ENCODE measurements around the gene TRPM8. TPM values are rescaled to one million over a fixed set of nuclear protein-coding genes. Genes with fewer than 3 reads are reported as not detected.

The TRPM8 gene
- total and polyA plus RNA-seq, 2 experiments from 2014 or later, result 0.11 to 0.14 TPM

DNA sequence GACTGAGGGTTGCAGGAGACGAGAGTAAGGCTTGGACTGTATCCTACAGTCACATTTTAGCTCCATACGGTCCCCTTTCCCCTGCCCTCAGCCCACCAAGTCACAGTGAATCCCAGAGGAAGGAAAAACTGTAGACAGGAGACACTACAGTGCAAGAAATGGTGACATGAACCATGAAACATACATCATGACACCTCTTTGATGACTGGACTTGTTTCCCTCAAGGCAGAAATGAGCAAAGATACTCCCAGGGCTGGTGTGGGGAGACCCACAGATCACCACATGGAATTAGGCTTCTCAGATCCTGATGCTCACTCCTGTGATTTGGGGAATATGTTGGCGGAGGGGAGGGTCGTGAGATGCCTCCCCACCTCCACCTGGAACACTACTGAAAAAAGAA lies 85.1 kb downstream of the TRPM8 start:
- H3F3A ChIP-seq (replicated peaks; ENCODE audit: low read depth), result no peaks in the 10 kb centered on the region
- no peak overlapping the region for H2AFZ ChIP-seq
- H3K79me2 ChIP-seq (replicated peaks; ENCODE audit: insufficient read depth), result no peaks in the 10 kb centered on the region
- TF ChIP-seq, protein P1, sequence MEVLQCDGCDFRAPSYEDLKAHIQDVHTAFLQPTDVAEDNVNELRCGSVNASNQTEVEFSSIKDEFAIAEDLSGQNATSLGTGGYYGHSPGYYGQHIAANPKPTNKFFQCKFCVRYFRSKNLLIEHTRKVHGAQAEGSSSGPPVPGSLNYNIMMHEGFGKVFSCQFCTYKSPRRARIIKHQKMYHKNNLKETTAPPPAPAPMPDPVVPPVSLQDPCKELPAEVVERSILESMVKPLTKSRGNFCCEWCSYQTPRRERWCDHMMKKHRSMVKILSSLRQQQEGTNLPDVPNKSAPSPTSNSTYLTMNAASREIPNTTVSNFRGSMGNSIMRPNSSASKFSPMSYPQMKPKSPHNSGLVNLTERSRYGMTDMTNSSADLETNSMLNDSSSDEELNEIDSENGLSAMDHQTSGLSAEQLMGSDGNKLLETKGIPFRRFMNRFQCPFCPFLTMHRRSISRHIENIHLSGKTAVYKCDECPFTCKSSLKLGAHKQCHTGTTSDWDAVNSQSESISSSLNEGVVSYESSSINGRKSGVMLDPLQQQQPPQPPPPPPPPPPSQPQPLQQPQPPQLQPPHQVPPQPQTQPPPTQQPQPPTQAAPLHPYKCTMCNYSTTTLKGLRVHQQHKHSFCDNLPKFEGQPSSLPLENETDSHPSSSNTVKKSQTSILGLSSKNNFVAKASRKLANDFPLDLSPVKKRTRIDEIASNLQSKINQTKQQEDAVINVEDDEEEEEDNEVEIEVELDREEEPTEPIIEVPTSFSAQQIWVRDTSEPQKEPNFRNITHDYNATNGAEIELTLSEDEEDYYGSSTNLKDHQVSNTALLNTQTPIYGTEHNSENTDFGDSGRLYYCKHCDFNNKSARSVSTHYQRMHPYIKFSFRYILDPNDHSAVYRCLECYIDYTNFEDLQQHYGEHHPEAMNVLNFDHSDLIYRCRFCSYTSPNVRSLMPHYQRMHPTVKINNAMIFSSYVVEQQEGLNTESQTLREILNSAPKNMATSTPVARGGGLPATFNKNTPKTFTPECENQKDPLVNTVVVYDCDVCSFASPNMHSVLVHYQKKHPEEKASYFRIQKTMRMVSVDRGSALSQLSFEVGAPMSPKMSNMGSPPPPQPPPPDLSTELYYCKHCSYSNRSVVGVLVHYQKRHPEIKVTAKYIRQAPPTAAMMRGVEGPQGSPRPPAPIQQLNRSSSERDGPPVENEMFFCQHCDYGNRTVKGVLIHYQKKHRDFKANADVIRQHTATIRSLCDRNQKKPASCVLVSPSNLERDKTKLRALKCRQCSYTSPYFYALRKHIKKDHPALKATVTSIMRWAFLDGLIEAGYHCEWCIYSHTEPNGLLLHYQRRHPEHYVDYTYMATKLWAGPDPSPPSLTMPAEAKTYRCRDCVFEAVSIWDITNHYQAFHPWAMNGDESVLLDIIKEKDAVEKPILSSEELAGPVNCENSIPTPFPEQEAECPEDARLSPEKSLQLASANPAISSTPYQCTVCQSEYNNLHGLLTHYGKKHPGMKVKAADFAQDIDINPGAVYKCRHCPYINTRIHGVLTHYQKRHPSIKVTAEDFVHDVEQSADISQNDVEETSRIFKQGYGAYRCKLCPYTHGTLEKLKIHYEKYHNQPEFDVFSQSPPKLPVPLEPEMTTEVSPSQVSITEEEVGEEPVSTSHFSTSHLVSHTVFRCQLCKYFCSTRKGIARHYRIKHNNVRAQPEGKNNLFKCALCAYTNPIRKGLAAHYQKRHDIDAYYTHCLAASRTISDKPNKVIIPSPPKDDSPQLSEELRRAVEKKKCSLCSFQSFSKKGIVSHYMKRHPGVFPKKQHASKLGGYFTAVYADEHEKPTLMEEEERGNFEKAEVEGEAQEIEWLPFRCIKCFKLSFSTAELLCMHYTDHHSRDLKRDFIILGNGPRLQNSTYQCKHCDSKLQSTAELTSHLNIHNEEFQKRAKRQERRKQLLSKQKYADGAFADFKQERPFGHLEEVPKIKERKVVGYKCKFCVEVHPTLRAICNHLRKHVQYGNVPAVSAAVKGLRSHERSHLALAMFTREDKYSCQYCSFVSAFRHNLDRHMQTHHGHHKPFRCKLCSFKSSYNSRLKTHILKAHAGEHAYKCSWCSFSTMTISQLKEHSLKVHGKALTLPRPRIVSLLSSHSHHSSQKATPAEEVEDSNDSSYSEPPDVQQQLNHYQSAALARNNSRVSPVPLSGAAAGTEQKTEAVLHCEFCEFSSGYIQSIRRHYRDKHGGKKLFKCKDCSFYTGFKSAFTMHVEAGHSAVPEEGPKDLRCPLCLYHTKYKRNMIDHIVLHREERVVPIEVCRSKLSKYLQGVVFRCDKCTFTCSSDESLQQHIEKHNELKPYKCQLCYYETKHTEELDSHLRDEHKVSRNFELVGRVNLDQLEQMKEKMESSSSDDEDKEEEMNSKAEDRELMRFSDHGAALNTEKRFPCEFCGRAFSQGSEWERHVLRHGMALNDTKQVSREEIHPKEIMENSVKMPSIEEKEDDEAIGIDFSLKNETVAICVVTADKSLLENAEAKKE (CRISPR knock-in tag; IDR thresholded peaks at IDR 0.05), result no peak
- TF ChIP-seq, protein P2, sequence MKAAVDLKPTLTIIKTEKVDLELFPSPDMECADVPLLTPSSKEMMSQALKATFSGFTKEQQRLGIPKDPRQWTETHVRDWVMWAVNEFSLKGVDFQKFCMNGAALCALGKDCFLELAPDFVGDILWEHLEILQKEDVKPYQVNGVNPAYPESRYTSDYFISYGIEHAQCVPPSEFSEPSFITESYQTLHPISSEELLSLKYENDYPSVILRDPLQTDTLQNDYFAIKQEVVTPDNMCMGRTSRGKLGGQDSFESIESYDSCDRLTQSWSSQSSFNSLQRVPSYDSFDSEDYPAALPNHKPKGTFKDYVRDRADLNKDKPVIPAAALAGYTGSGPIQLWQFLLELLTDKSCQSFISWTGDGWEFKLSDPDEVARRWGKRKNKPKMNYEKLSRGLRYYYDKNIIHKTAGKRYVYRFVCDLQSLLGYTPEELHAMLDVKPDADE (IDR thresholded peaks at IDR 0.05), result no peak
- ATAC-seq (no peak), DNase-seq (ENCODE audit: low spot score) (no peak)
- peaks cover 5% of the 10 kb centered on the region for H3K27me3 Mint-ChIP-seq (ENCODE audit: insufficient read depth, low read depth, poor library complexity)
- no peaks in the 10 kb centered on the region for H3K36me3 Mint-ChIP-seq (ENCODE audit: low read depth)
- peaks cover 8% of the 10 kb centered on the region; the same call in 1 of the 2 replicates for H3K4me1 ChIP-seq (ENCODE audit: insufficient read depth)
- no peak overlapping the region for H3K27ac Mint-ChIP-seq
- H3K4me1 Mint-ChIP-seq, result peaks cover 12% of the 10 kb centered on the region; the same call in 1 of the 3 replicates
- H4K20me1 ChIP-seq (replicated peaks; ENCODE audit: insufficient read depth), result no peaks in the 10 kb centered on the region
- H3K4me2 ChIP-seq, result no peak overlapping the region
- H3K27me3 ChIP-seq (ENCODE audit: insufficient read depth), result no peaks in the 10 kb centered on the region
- no peak overlapping the region for H3K4me3 ChIP-seq
- H3K36me3 ChIP-seq (ENCODE audit: insufficient read depth), result no peaks in the 10 kb centered on the region
- H3K9me3 Mint-ChIP-seq, result no peaks in the 10 kb centered on the region
- no peak overlapping the region for H3K4me3 Mint-ChIP-seq
- no peak overlapping the region for H3K27ac ChIP-seq (ENCODE audit: low read depth)
- H3K9me2 ChIP-seq (ENCODE audit: insufficient read depth), result no peaks in the 10 kb centered on the region

DNA sequence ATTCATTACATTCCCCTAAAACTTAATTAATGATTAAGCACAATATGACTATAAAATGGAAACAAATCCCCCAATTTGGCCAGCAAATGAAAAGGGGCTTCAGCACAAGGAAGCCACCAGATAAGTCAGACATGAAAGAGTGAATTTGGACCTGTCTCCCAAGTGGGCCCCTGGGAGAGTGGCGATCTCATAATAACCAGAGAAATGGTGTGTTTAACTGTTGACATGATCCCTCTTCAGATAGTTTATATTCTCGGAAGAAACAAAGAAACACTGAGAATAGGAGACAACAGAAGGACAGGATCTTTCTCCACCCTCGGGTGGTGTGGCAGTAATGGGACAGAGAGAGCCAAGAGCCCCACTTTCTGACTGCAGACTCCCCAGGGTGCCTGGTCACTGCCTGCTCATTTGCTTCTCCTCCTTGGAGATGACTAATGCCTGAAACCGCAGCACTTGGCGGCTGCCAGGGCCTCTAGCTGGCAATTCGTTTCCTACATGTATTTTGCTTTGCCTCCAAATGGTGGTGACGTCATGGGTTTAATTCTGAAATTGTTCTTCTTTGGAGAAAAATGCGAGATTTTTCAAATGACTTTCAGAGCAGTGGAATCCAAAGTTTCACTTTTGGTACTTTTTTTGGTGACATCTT lies 86.9 kb downstream of the TRPM8 start:
- Mint-ChIP-seq H3K27ac (no peak overlapping the region), H3K9me3 (no peaks in the 10 kb centered on the region), H3K4me3 (no peak overlapping the region), H3K36me3 (ENCODE audit: low read depth) (no peaks in the 10 kb centered on the region), H3K4me1 (peaks cover 12% of the 10 kb centered on the region; the same call in 1 of the 3 replicates), H3K27me3 (ENCODE audit: insufficient read depth, low read depth, poor library complexity) (peaks cover 5% of the 10 kb centered on the region)
- DNase-seq (ENCODE audit: low spot score), result peak; percentile 2
- ATAC-seq, result peak; percentile 34; the same call in 1 of the 3 replicates
- H3K79me2 ChIP-seq (replicated peaks; ENCODE audit: insufficient read depth), result no peaks in the 10 kb centered on the region
- peaks cover 8% of the 10 kb centered on the region; the same call in 1 of the 2 replicates for H3K4me1 ChIP-seq (ENCODE audit: insufficient read depth)
- H3K4me3 ChIP-seq, result no peak overlapping the region
- no peaks in the 10 kb centered on the region for H3F3A ChIP-seq (replicated peaks; ENCODE audit: low read depth)
- H3K27me3 ChIP-seq (ENCODE audit: insufficient read depth), result no peaks in the 10 kb centered on the region
- no peak overlapping the region for H3K4me2 ChIP-seq
- H3K9me2 ChIP-seq (ENCODE audit: insufficient read depth), result no peaks in the 10 kb centered on the region
- H3K36me3 ChIP-seq (ENCODE audit: insufficient read depth), result no peaks in the 10 kb centered on the region
- H2AFZ ChIP-seq, result peak overlapping the region; percentile 66; the same call in 1 of the 2 replicates
- no peak overlapping the region for H3K27ac ChIP-seq (ENCODE audit: low read depth)
- no peaks in the 10 kb centered on the region for H4K20me1 ChIP-seq (replicated peaks; ENCODE audit: insufficient read depth)
- TF ChIP-seq ZNF331 (CRISPR knock-in tag; IDR thresholded peaks at IDR 0.05; ENCODE audit: low read depth) (no peak), EZH2phosphoT487 (IDR thresholded peaks at IDR 0.05; ENCODE audit: unreplicated experiment) (no peak), STAT1 (IDR thresholded peaks at IDR 0.05; ENCODE audit: unreplicated experiment) (no peak), NANOG (IDR thresholded peaks at IDR 0.05; ENCODE audit: borderline replicate concordance) (no peak), POLR2AphosphoS5 (IDR thresholded peaks at IDR 0.05; ENCODE audit: low read depth) (no peak)
- TF ChIP-seq, protein P2 (IDR thresholded peaks at IDR 0.05), result no peak
- TF ChIP-seq, protein P3, sequence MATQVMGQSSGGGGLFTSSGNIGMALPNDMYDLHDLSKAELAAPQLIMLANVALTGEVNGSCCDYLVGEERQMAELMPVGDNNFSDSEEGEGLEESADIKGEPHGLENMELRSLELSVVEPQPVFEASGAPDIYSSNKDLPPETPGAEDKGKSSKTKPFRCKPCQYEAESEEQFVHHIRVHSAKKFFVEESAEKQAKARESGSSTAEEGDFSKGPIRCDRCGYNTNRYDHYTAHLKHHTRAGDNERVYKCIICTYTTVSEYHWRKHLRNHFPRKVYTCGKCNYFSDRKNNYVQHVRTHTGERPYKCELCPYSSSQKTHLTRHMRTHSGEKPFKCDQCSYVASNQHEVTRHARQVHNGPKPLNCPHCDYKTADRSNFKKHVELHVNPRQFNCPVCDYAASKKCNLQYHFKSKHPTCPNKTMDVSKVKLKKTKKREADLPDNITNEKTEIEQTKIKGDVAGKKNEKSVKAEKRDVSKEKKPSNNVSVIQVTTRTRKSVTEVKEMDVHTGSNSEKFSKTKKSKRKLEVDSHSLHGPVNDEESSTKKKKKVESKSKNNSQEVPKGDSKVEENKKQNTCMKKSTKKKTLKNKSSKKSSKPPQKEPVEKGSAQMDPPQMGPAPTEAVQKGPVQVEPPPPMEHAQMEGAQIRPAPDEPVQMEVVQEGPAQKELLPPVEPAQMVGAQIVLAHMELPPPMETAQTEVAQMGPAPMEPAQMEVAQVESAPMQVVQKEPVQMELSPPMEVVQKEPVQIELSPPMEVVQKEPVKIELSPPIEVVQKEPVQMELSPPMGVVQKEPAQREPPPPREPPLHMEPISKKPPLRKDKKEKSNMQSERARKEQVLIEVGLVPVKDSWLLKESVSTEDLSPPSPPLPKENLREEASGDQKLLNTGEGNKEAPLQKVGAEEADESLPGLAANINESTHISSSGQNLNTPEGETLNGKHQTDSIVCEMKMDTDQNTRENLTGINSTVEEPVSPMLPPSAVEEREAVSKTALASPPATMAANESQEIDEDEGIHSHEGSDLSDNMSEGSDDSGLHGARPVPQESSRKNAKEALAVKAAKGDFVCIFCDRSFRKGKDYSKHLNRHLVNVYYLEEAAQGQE (IDR thresholded peaks at IDR 0.05; ENCODE audit: unreplicated experiment), result no peak

Data from GM23338 (cell line).